Esophagus squamous epithelium (tissue), 5 donors: ENCODE results near the gene PVALEF. TPM values are rescaled to one million over a fixed set of nuclear protein-coding genes. Genes with fewer than 3 reads are reported as not detected.

ENCODE experiments used
- DNase-seq: peaks from one replicate; lab custom pipeline; 2025; lab: John Stamatoyannopoulos, UW
- H3K27ac ChIP-seq, 4 donors: fragments of 200-600 bp; sonication (generic); one replicate each; pipeline ENCODE4 v1.5.1; 2016 to 2019; ENCODE audit warnings: mild to moderate bottlenecking in 1 of 4
- H3K27me3 ChIP-seq, 4 donors: fragments of 200-600 bp; sonication (generic); 1 replicate in 3 of 4; 2 replicates in 1 of 4; pipeline versions ENCODE4 v1.5.1 to v1.6.0; 2017 to 2021; ENCODE audit warnings: antibody characterized with exemption in 1 of 4
- H3K36me3 ChIP-seq, 3 donors: fragments of 200-600 bp; sonication (generic); one replicate each; pipeline ENCODE4 v1.5.1; 2016 to 2019
- H3K4me1 ChIP-seq, 3 donors: fragments of 200-600 bp; sonication (generic); one replicate each; pipeline ENCODE4 v1.5.1; 2017 to 2019
- H3K4me3 ChIP-seq, 4 donors: fragments of 200-600 bp; sonication (generic); 1 replicate in 3 of 4; 2 replicates in 1 of 4; pipeline ENCODE4 v1.5.1; 2016 to 2019; ENCODE audit warnings: mild to moderate bottlenecking in 2 of 4, moderate library complexity in 1 of 4
- H3K9me3 ChIP-seq, 3 donors: fragments of 200-600 bp; sonication (generic); one replicate each; pipeline ENCODE4 v1.5.1; 2016 to 2019
- CTCF ChIP-seq, 6 experiments: fragments of 450-650 bp in 4 of 6; fragments of 200-600 bp in 2 of 6; sonication (generic) in 2 of 6; IDR thresholded peaks; one replicate each; pipeline ENCODE4 v1.5.1; 2016 to 2019; ENCODE audit warnings: antibody characterized with exemption in 6 of 6, mild to moderate bottlenecking in 4 of 6, moderate library complexity in 4 of 6
- POLR2A ChIP-seq, 4 donors: fragments of 450-650 bp; IDR thresholded peaks; one replicate each; pipeline ENCODE4 v1.6.1; 2017; ENCODE audit warnings: antibody characterized with exemption in 4 of 4, mild to moderate bottlenecking in 4 of 4, moderate library complexity in 3 of 4
- WGBS, 2 donors: methylation state at CpG; one replicate each; pipeline ENCODE4 v1.1.5; 2018; 5-methylcytosine and 5-hydroxymethylcytosine counted together
- intact Hi-C: fragments of 100-400 bp; cut with DNase I; formaldehyde crosslinking; loops from one replicate; pipeline ENCODE4 v1.15.0; 2022
- total RNA-seq, 4 donors: library from RNA; depleted of rRNA; stranded (reverse); fragments of >200 nt; gene quantifications; one replicate each; pipeline ENCODE4 v1.1.0, GENCODE V29; 2016
- donor health status: DM: yes; HTN: yes; CAD: no.

Gene PVALEF
- not detected for total RNA-seq

DNA sequence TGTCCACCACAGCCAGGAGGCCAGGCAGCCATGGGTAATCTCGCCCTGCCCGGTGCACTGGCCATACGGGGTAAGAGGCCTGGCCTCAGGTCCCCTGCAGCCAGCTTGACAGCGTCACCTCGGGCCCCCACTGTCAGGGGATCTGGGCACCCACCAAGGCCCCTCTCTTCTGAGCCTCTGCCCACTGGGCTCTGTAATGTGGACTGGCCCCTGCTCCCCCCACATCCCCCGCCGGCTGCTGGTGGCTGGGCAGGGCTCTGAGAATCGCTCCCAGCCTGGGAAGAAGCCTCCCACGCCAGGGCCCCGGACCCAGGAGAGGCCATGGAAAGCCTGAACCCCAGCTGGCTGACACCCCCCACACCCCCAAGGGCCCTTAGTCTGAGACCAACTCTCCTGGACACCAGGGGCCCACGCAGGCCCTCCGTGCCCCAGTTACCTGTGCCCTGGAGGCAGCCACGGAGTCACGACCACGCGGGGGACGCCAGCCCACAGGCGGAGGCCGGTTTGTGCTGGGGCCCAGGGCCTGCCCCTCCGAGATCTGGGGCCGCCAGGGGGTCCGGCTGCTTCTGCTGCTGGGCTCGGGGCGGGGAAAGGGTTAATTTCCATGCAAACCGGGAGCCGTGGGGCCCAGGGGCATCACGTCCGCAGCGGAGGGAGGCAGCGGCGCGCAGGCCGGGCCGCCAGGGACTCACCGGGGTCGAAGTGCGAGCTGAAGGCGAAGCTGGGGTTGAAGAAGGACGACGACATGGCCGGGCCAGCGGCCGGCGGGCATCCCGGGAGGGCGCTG, at the start of gene PVALEF:
PVALEF (plus strand) TSS at position 262 of the 787 bp plus-strand sequence. CDS start 15,720 bp downstream, outside the sequence.
- TF ChIP-seq POLR2A (IDR thresholded peaks at IDR 0.05) (no peak), CTCF (IDR thresholded peaks at IDR 0.05) (no peak)
- H3K27me3 ChIP-seq: peaks cover 0 to 70% (median 7%) of the 10 kb centered on the region in 4 donors
- peak within 1 kb of the TSS; percentile 9 to 59 (median 30) for H3K4me3 ChIP-seq
- peak within 1 kb of the TSS in 2 of 4 donors; percentile 29 to 44 for H3K27ac ChIP-seq
- intact Hi-C loops: no loop called here
- no peak for DNase-seq
- 31 to 44% methylated on average over 8 to 19 of the region's 46 CpGs for whole genome bisulfite sequencing, 2 donors
- H3K36me3 ChIP-seq: no peaks in the 10 kb centered on the region
- H3K4me1 ChIP-seq: peaks cover 6 to 28% (median 12%) of the 10 kb centered on the region in 3 donors
- H3K9me3 ChIP-seq: no peaks in the 10 kb centered on the region

DNA sequence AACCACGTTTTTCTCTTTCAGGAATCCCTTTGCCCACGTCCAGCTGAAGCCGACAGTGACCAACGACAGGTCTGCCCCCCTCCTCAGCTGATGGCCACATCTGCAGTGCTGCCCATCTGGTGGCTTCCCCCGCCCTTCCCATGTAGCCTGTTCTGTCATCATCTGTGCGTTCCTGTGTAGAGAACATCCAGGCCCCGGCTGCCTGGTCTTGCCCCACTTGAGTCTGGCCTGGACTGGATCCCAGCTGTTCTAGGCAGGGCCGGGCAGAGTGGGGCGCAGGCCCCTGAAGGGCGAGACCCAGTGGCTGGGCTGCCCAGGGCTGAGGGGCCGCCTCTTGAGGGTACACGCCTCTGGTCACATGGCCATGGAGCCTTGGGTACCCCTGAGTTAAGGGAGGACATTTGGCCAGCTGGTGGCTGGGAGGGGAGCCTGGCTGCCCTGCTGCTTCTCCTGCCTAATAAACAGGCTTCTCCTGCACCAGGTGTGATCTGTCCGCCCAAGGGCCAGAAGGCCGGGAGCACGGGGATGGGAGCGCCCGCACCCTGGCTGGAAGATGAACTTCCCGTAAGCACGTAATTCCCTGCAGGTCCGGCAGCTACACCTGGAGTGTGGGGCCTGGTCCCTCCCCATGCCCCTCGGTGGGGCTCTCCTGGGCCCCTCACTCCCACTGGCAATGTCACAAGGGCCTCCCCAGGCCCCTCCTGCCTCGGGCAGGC, 49.4 kb upstream of the PVALEF start:
- no peak for TF ChIP-seq CTCF (IDR thresholded peaks at IDR 0.05)
- TF ChIP-seq POLR2A (IDR thresholded peaks at IDR 0.05): no peak
- Histone ChIP-seq H3K27me3 (peaks cover 0 to 19% (median 0%) of the 10 kb centered on the region in 4 donors), H3K27ac (no peak overlapping the region), H3K9me3 (no peaks in the 10 kb centered on the region), H3K4me3 (no peak overlapping the region), H3K36me3 (peaks cover 0 to 60% (median 6%) of the 10 kb centered on the region in 3 donors), H3K4me1 (peaks cover 11 to 40% (median 13%) of the 10 kb centered on the region in 3 donors)
- intact Hi-C loops: no loop called here
- WGBS, 2 donors: 65 to 78% methylated on average over 7 to 12 of the region's 22 CpGs
- DNase-seq: no peak

- no peaks in the 10 kb centered on the region for H3K9me3 ChIP-seq
- 90 to 100% methylated on average over 1 to 4 of the region's 8 CpGs for WGBS, 2 donors
- intact Hi-C loops: no loop called here
- peaks cover 13 to 42% (median 14%) of the 10 kb centered on the region in 3 donors for H3K4me1 ChIP-seq
- no peak overlapping the region for H3K4me3 ChIP-seq
- TF ChIP-seq POLR2A (IDR thresholded peaks at IDR 0.05): no peak
- no peak for TF ChIP-seq CTCF (IDR thresholded peaks at IDR 0.05)
- no peak for DNase-seq
- H3K27ac ChIP-seq: no peak overlapping the region
- peaks cover 0 to 52% (median 0%) of the 10 kb centered on the region in 3 donors for H3K36me3 ChIP-seq
- peaks cover 0 to 27% (median 3%) of the 10 kb centered on the region in 4 donors for H3K27me3 ChIP-seq
Measured at GRCh38 chr17:81116704-81117103, 48.6 kb upstream of the PVALEF start.

DNA sequence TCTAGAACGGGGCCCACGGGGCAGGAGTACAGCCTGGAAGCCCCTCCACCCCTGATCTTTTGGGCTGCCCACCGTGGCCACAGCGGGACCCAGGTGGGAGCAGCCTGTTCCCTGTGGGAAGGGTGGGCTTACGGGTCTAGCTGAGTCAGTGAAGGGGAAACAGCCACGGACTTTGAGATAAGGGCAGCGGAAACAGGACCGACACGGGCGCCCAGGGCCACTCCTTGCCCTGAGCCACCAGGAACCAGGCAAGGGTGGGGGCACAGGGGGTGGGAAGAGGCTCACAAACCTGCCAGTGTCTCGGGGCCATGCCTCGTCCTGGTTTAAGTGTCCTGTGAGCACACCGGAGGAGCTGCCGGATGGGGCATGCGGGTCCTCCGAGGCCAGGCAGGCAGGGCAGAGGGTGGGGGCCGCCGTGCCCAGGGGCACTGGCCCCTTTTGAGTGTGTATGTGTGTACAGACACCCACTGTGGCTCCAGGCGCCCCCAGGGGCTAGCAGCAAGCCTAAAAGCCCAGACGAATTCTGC, 47.6 kb upstream of the PVALEF start:
- no peak for DNase-seq
- Histone ChIP-seq H3K4me1 (peaks cover 13 to 52% (median 16%) of the 10 kb centered on the region in 3 donors), H3K36me3 (peaks cover 0 to 42% (median 0%) of the 10 kb centered on the region in 3 donors), H3K4me3 (no peak overlapping the region), H3K27ac (no peak overlapping the region), H3K27me3 (peaks cover 0 to 37% (median 7%) of the 10 kb centered on the region in 4 donors), H3K9me3 (no peaks in the 10 kb centered on the region)
- WGBS, 2 donors: 60 to 80% methylated on average over 1 to 8 of the region's 20 CpGs
- no peak for TF ChIP-seq POLR2A (IDR thresholded peaks at IDR 0.05)
- TF ChIP-seq CTCF (IDR thresholded peaks at IDR 0.05): no peak
- intact Hi-C loops: no loop called here
